Measurements from ENCODE around the gene PLA2G4A. TPM values are rescaled to one million over a fixed set of nuclear protein-coding genes. Genes with fewer than 3 reads are reported as not detected.
A peak's percentile ranks its signal among the peaks of the same experiment; 100 is the strongest.

The PLA2G4A gene
- total and polyA plus RNA-seq, 12 donors = 4.2 to 53.1 (median 14.9) TPM

- no peak for DNase-seq
- no peak overlapping the region for H3K4me3 ChIP-seq
- 70 to 85% (median 78%) methylated on average over 3 of the region's 3 CpGs for WGBS, 4 donors
- intact Hi-C loops (cut with DNase I) = no loop called here
- H3K9me3 ChIP-seq (replicated peaks in 1 of 3) = no peaks in the 10 kb centered on the region
- H3K36me3 ChIP-seq (replicated peaks in 1 of 2) = no peaks in the 10 kb centered on the region
- no peak overlapping the region for H3K27ac ChIP-seq
- H3K4me1 ChIP-seq (replicated peaks in 1 of 2) = peaks cover 0 to 4% of the 10 kb centered on the region in 2 donors
- H3K27me3 ChIP-seq = no peaks in the 10 kb centered on the region
- no peak for TF ChIP-seq POLR2A (IDR thresholded peaks at IDR 0.05)
- TF ChIP-seq CTCF (IDR thresholded peaks at IDR 0.05) = no peak
Measured at GRCh38 chr1:186835448-186835847, 6.7 kb downstream of the PLA2G4A start.

- no peak for TF ChIP-seq CTCF (IDR thresholded peaks at IDR 0.05)
- no peak for TF ChIP-seq POLR2A (IDR thresholded peaks at IDR 0.05)
- H3K4me1 ChIP-seq (replicated peaks in 1 of 2) = peaks cover 0 to 4% of the 10 kb centered on the region in 2 donors
- H3K9me3 ChIP-seq (replicated peaks in 1 of 3) = no peaks in the 10 kb centered on the region
- H3K36me3 ChIP-seq (replicated peaks in 1 of 2) = no peaks in the 10 kb centered on the region
- 69 to 73% (median 72%) methylated on average over 4 of the region's 4 CpGs for WGBS, 4 donors
- H3K4me3 ChIP-seq = no peak overlapping the region
- H3K27ac ChIP-seq = no peak overlapping the region
- intact Hi-C loops (cut with DNase I) = no loop called here
- no peaks in the 10 kb centered on the region for H3K27me3 ChIP-seq
- no peak for DNase-seq
Measured at GRCh38 chr1:186837806-186838205, 9.1 kb downstream of the PLA2G4A start.

- Histone ChIP-seq H3K36me3 (replicated peaks in 1 of 2) (no peaks in the 10 kb centered on the region), H3K4me1 (replicated peaks in 1 of 2) (peaks cover 0 to 4% of the 10 kb centered on the region in 2 donors), H3K9me3 (replicated peaks in 1 of 3) (no peaks in the 10 kb centered on the region), H3K4me3 (no peak overlapping the region), H3K27me3 (no peaks in the 10 kb centered on the region), H3K27ac (no peak overlapping the region)
- 32 to 43% (median 35%) methylated on average over 2 of the region's 2 CpGs for WGBS, 4 donors
- TF ChIP-seq POLR2A (IDR thresholded peaks at IDR 0.05) (no peak), CTCF (IDR thresholded peaks at IDR 0.05) (no peak)
- intact Hi-C loops (cut with DNase I) = no loop called here
- DNase-seq = no peak
Measured at GRCh38 chr1:186838380-186839040, 9.8 kb downstream of the PLA2G4A start.

- peak overlapping the region in 1 of 5 donors; percentile 35 for H3K27ac ChIP-seq
- 40 to 63% (median 53%) methylated on average over 2 of the region's 2 CpGs for WGBS, 4 donors
- intact Hi-C loops (cut with DNase I) = no loop called here
- TF ChIP-seq POLR2A (IDR thresholded peaks at IDR 0.05) (no peak), CTCF (IDR thresholded peaks at IDR 0.05) (no peak)
- no peaks in the 10 kb centered on the region for H3K9me3 ChIP-seq (replicated peaks in 1 of 3)
- H3K4me1 ChIP-seq (replicated peaks in 1 of 2) = peaks cover 0 to 3% of the 10 kb centered on the region in 2 donors
- no peak overlapping the region for H3K4me3 ChIP-seq
- DNase-seq = no peak
- no peaks in the 10 kb centered on the region for H3K27me3 ChIP-seq
- no peaks in the 10 kb centered on the region for H3K36me3 ChIP-seq (replicated peaks in 1 of 2)
Measured at GRCh38 chr1:186839041-186839400, 10.3 kb downstream of the PLA2G4A start.

All from adrenal gland (tissue), 12 donors.